Measurements from ENCODE around the gene DGCR2.

Gene DGCR2

GRCh38 chr22:18995327-18995711, 126.9 kb downstream of the DGCR2 start:
- DNase-seq = peak; percentile 6

- DNase-seq = peak; percentile 14
These were observed 127.4 kb downstream of the DGCR2 start for GRCh38 chr22:18994701-18995326.

DNA sequence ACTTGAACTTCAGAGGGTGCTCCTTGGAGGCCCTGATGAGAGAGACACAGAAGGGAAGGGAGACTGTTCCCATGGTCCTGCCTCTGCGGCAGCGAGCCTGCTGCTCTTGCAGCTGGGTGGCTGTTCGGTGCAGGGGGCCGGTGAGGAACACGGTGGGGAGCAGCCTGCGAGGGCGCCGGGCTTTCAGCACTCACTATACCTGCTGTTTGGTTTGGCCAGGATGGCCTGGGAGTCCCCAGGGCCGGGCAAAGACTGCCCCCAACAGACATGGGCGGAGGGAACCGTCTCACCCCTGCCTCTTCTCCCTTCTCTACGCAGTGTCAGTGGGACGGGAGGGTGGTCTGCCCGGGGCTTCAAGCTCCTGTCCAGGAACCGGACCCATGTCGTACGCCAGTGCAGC, 128.2 kb downstream of the DGCR2 start:
- DNase-seq = peak; percentile 10

GRCh38 chr22:18992543-18993198, 129.5 kb downstream of the DGCR2 start:
- DNase-seq = no peak

- no peak for DNase-seq
These were observed 130.3 kb downstream of the DGCR2 start for GRCh38 chr22:18991821-18992442.

GRCh38 chr22:18991138-18991432, 131.1 kb downstream of the DGCR2 start:
- DNase-seq = peak; percentile 18

DNA sequence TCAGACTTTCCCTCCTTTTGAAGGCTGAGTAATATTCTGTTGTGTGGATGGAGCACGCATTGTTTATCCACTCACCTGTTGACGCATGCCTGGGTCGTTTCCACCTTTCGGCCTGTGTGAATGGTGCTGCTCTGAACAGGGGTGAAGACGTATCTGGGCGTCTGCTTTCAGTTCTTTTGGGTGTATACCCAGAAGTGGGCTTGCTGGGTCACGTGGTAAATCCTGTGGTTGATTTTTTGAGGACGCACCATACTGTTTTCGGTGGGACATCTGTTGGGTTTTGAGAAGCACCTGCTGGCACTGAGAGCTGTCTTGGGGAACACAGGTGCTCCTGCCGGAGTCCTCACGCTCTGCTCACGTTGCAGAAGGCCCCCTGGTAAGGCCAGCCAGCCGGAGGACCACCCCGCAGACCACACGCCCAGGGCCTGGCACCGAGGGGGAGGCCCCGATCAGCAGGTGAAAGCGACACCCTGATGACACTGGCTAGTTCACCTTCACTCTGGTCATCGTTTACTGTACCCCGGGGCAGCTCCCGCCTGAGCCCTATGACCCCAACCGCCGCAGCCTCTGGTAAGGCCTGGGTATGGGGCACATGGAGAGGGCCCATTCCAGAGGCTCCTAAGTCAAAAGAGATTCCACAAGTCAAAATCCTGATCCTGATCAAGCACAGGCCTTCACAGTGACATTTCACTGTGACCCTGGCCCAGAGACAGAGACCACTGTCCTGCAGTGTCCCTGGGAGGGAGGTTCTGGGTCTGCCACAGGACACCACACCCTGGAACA, 131.7 kb downstream of the DGCR2 start:
- peak; percentile 10 for DNase-seq

GRCh38 chr22:18988958-18989357, 133.3 kb downstream of the DGCR2 start:
- DNase-seq = no peak

- peak; percentile 42 for DNase-seq
These were observed 134.4 kb downstream of the DGCR2 start for GRCh38 chr22:18987765-18988164.

- peak; percentile 2 for DNase-seq
These were observed 135.1 kb downstream of the DGCR2 start for GRCh38 chr22:18987114-18987513.
